GM12878 (cell line): Measurements from ENCODE around the gene DZANK1. TPM values are rescaled to one million over a fixed set of nuclear protein-coding genes. Genes with fewer than 3 reads are reported as not detected.
A peak's percentile ranks its signal among the peaks of the same experiment; 100 is the strongest.

Experiments
- ATF7 ChIP-seq: fragments of 450-650 bp; IDR thresholded peaks from 2 replicates; pipeline ENCODE4 v1.6.1; 2016; ENCODE audit warnings: low read depth, mild to moderate bottlenecking
- BACH1 ChIP-seq: fragments of 450-650 bp; IDR thresholded peaks from 2 replicates; pipeline ENCODE4 v1.6.1; 2017; ENCODE audit warnings: mild to moderate bottlenecking, borderline replicate concordance
- BCL11A ChIP-seq: IDR thresholded peaks from 2 replicates; pipeline ENCODE4 v1.6.1; 2011; ENCODE audit warnings: low read depth, low read length
- BRCA1 ChIP-seq: IDR thresholded peaks from 2 replicates; pipeline ENCODE4 v1.6.1; 2011; ENCODE audit warnings: low read depth, low read length, improper control_type of control experiment
- CREM ChIP-seq: IDR thresholded peaks from 2 replicates; pipeline ENCODE4 v1.6.1; 2014; ENCODE audit warnings: antibody characterized with exemption, low read depth
- FOS ChIP-seq: IDR thresholded peaks from 3 replicates; pipeline ENCODE4 v1.6.1; 2011; ENCODE audit warnings: borderline replicate concordance; ENCODE audit not compliant: insufficient read length; ENCODE audit errors: extremely low read depth
- GATAD2B ChIP-seq: fragments of 450-650 bp; conservative IDR thresholded peaks from 2 replicates; pipeline ENCODE4 v1.6.1; 2017; ENCODE audit warnings: low read depth, mild to moderate bottlenecking, moderate library complexity
- IKZF2 ChIP-seq, 2 experiments: fragments of 450-650 bp; IDR thresholded peaks; 2 replicates each; pipeline ENCODE4 v1.6.1; 2017; ENCODE audit warnings: mild to moderate bottlenecking in 2 of 2, moderate library complexity in 2 of 2
- KLF5 ChIP-seq: fragments of 450-650 bp; IDR thresholded peaks from 2 replicates; pipeline ENCODE4 v1.6.1; 2014; ENCODE audit warnings: mild to moderate bottlenecking; ENCODE audit not compliant: partially characterized antibody
- LARP7 ChIP-seq: fragments of 450-650 bp; IDR thresholded peaks from 2 replicates; pipeline ENCODE4 v1.6.1; 2017; ENCODE audit warnings: mild to moderate bottlenecking
- MTA2 ChIP-seq: fragments of 450-650 bp; IDR thresholded peaks from 2 replicates; pipeline ENCODE4 v1.6.1; 2016; ENCODE audit warnings: low read depth, mild to moderate bottlenecking, moderate library complexity
- MXI1 ChIP-seq: fragments of 150-350 bp; IDR thresholded peaks from 2 replicates; pipeline ENCODE4 v1.6.1; 2011; ENCODE audit warnings: low read depth, mild to moderate bottlenecking, inconsistent platforms, low read length, improper control_type of control experiment
- NFXL1 ChIP-seq: fragments of 450-650 bp; IDR thresholded peaks from 2 replicates; pipeline ENCODE4 v1.6.1; 2017; ENCODE audit warnings: antibody characterized with exemption, mild to moderate bottlenecking, borderline replicate concordance
- NFYB ChIP-seq: IDR thresholded peaks from 2 replicates; pipeline ENCODE4 v1.6.1; 2011; ENCODE audit warnings: low read depth, mild to moderate bottlenecking, low read length, improper control_type of control experiment, moderate library complexity; ENCODE audit not compliant: insufficient read depth
- NR2C2 ChIP-seq: IDR thresholded peaks from 2 replicates; pipeline ENCODE4 v1.6.1; 2011; ENCODE audit warnings: borderline replicate concordance, low read depth; ENCODE audit not compliant: control insufficient read depth, insufficient read length
- PML ChIP-seq: IDR thresholded peaks from 2 replicates; pipeline ENCODE4 v1.6.1; 2012; ENCODE audit warnings: low read length, inconsistent platforms
- POLR2AphosphoS2 ChIP-seq: IDR thresholded peaks from 2 replicates; pipeline ENCODE4 v1.6.1; 2011; ENCODE audit warnings: low read depth, mild to moderate bottlenecking, low read length, improper control_type of control experiment, moderate library complexity
- RAD21 ChIP-seq: IDR thresholded peaks from 2 replicates; pipeline ENCODE4 v1.6.1; 2011; ENCODE audit warnings: mild to moderate bottlenecking, low read depth, low read length, moderate library complexity; ENCODE audit not compliant: insufficient read depth
- RBBP5 ChIP-seq: fragments of 200-600 bp; sonication (generic); conservative IDR thresholded peaks from 2 replicates; pipeline ENCODE4 v1.6.1; 2016
- RELA ChIP-seq: fragments of 450-650 bp; IDR thresholded peaks from 2 replicates; pipeline ENCODE4 v1.8.0; 2014; ENCODE audit warnings: borderline replicate concordance; ENCODE audit not compliant: partially characterized antibody
- RUNX3 ChIP-seq: IDR thresholded peaks from 2 replicates; pipeline ENCODE4 v1.6.1; 2012; ENCODE audit warnings: low read length, inconsistent platforms
- SIN3A ChIP-seq: IDR thresholded peaks from 2 replicates; pipeline ENCODE4 v1.6.1; 2012; ENCODE audit warnings: low read depth, low read length, improper control_type of control experiment
- SMARCA5 ChIP-seq: fragments of 450-650 bp; IDR thresholded peaks from 2 replicates; pipeline ENCODE4 v1.6.1; 2017; ENCODE audit warnings: mild to moderate bottlenecking
- SP1 ChIP-seq: IDR thresholded peaks from one replicate; pipeline ENCODE4 v1.6.1; 2011; ENCODE audit warnings: low read depth, low read length
- SRF ChIP-seq, 2 experiments: IDR thresholded peaks; 2 replicates each; pipeline ENCODE4 v1.6.1; 2011; ENCODE audit warnings: low read depth in 2 of 2, low read length in 2 of 2, mild to moderate bottlenecking in 1 of 2, moderate library complexity in 1 of 2
- TCF3 ChIP-seq: IDR thresholded peaks from 2 replicates; pipeline ENCODE4 v1.6.1; 2012; ENCODE audit warnings: low read depth, mild to moderate bottlenecking, low read length, borderline replicate concordance; ENCODE audit not compliant: insufficient read depth
- TCF7 ChIP-seq: IDR thresholded peaks from 2 replicates; pipeline ENCODE4 v1.6.1; 2014; ENCODE audit warnings: antibody characterized with exemption, borderline replicate concordance
- ZNF622 ChIP-seq: fragments of 450-650 bp; IDR thresholded peaks from 2 replicates; pipeline ENCODE4 v1.6.1; 2017; ENCODE audit warnings: mild to moderate bottlenecking, inconsistent platforms
- polyA plus RNA-seq, 11 experiments: library from polyadenylated mRNA; depleted of rRNA in 4 of 11; unstranded in 6 of 11; stranded (reverse) in 5 of 11; fragments of >200 nt; fragmentation: Nextera tagmentation in 4 of 11; fragmentation: Illumina TruSeq in 1 of 11; extraction: Ambion mirVana in 4 of 11; extraction: Trizol in 1 of 11; gene quantifications; 1 replicate in 1 of 11; 2 replicates in 10 of 11; pipeline versions ENCODE4 v1.2.1 to v1.2.3, GENCODE V29; 2011 to 2016; ENCODE audit warnings: inconsistent platforms in 2 of 11, missing spikeins in 2 of 11, low read depth in 1 of 11
- total RNA-seq, 4 experiments: library from RNA; depleted of rRNA in 3 of 4; stranded (reverse); fragments of >200 nt in 3 of 4; fragmentation: Illumina TruSeq in 1 of 4; extraction: Trizol in 1 of 4; gene quantifications; 2 replicates each; pipeline versions ENCODE4 v1.2.1 to v1.2.3, GENCODE V29; 2013 to 2021
- TF ChIP-seq, protein P1 (sequence below): fragments of 450-650 bp; IDR thresholded peaks from 2 replicates; pipeline ENCODE4 v1.6.1; 2016; ENCODE audit warnings: mild to moderate bottlenecking, moderate library complexity, borderline replicate concordance

DZANK1 gene
- total and polyA plus RNA-seq, 10 of the 15 experiments (the other 5 are each of a cell fraction or from before 2014, with no cell fraction given): 3.6 to 12.6 (median 6.5) TPM

DNA sequence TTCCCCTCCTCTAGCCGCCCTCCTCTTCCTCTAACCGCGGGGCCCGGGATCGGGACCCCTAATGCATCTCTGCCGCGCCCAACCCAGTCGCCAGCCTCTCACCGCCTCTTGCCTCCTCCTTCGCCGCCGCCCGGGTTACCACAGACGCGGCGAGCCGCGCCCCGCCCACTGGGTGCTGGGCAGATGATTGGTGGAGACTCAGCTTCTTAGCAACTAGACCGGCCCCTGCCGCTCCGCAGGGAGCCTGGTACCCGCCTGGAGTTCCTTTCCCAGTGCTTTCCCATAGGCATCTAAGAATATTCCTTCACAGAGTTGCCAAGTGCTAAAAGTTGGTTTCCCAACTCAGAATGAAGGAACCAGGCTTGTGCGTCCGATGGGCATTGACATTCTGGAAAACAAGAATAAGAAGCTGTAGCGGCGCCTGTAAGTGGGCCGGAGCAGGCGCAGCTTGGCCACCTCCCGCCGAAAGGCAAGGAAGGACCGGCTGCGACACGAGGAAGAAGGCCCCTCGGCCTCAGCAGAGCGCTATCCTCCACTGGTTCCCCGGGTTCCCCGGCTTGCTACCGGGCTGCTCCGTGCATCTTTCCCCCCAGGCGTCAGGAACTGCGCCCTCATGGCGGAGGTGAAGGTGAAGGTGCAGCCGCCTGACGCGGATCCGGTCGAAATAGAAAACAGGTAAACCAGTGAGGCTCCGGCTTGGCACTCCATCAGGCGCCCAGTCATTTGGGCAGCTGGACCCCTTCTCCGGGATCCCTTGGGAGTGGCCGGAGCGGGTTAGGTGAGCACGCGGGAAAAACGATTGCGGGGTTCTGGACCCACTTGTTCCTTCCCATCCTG lies at the start of gene DZANK1, which contains the start of gene POLR3F (continued):
- TF ChIP-seq, protein P1, sequence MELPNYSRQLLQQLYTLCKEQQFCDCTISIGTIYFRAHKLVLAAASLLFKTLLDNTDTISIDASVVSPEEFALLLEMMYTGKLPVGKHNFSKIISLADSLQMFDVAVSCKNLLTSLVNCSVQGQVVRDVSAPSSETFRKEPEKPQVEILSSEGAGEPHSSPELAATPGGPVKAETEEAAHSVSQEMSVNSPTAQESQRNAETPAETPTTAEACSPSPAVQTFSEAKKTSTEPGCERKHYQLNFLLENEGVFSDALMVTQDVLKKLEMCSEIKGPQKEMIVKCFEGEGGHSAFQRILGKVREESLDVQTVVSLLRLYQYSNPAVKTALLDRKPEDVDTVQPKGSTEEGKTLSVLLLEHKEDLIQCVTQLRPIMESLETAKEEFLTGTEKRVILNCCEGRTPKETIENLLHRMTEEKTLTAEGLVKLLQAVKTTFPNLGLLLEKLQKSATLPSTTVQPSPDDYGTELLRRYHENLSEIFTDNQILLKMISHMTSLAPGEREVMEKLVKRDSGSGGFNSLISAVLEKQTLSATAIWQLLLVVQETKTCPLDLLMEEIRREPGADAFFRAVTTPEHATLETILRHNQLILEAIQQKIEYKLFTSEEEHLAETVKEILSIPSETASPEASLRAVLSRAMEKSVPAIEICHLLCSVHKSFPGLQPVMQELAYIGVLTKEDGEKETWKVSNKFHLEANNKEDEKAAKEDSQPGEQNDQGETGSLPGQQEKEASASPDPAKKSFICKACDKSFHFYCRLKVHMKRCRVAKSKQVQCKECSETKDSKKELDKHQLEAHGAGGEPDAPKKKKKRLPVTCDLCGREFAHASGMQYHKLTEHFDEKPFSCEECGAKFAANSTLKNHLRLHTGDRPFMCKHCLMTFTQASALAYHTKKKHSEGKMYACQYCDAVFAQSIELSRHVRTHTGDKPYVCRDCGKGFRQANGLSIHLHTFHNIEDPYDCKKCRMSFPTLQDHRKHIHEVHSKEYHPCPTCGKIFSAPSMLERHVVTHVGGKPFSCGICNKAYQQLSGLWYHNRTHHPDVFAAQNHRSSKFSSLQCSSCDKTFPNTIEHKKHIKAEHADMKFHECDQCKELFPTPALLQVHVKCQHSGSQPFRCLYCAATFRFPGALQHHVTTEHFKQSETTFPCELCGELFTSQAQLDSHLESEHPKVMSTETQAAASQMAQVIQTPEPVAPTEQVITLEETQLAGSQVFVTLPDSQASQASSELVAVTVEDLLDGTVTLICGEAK: 0 out of 2 replicates have a peak, but pooled peaks have one; percentile 20
- TF ChIP-seq NR2C2 (no peak), TCF7 (no peak), ATF7 (0 out of 2 replicates have a peak, but pooled peaks have one; percentile 36), CREM (peak; percentile 68), RBBP5 (no peak), SMARCA5 (no peak), RELA (peak; percentile 51), KLF5 (no peak), RAD21 (no peak), GATAD2B (peak; percentile 43; the same call in 1 of the 2 replicates), NFXL1 (no peak), BRCA1 (no peak), IKZF2 (IDR thresholded peaks at IDR 0.05) (peak; percentile 99), FOS (no peak), SP1 (peak; percentile 9), TCF3 (no peak), RUNX3 (no peak), SIN3A (peak; percentile 91), POLR2AphosphoS2 (no peak), ZNF622 (no peak), MTA2 (no peak), NFYB (peak; percentile 66; the same call in 1 of the 2 replicates), LARP7 (no peak), BACH1 (no peak), MXI1 (peak; percentile 67), SRF (IDR thresholded peaks at IDR 0.05; ENCODE audit: low read depth in 2 of 2, low read length in 2 of 2) (peak in 1 of 2 experiments; percentile 93; a peak in 2 of 4 replicates), PML (0 out of 2 replicates have a peak, but pooled peaks have one; percentile 62), BCL11A (no peak)
